ENCODE results near the gene MAP6.

The MAP6 gene

DNA sequence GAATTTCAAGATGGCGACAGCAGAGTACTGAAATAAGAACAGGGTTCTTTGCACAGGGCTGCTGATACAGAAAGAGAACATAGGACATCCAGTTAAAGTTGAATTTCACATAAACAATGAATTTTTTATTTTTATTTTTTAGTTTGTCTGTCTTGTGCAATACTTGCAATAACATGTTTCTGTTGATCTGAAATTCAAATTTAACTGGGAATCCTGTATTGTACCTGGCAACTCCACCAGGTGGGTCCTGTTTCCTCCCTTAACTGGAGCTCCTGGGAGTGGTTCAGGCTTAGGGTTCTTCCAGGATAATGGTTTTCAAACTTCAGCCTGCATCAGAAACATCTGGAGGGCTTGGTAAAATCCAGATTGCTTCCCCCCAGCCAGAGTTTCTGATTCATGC is 121.7 kb downstream of the MAP6 start:
- DNase-seq = no peak

DNA sequence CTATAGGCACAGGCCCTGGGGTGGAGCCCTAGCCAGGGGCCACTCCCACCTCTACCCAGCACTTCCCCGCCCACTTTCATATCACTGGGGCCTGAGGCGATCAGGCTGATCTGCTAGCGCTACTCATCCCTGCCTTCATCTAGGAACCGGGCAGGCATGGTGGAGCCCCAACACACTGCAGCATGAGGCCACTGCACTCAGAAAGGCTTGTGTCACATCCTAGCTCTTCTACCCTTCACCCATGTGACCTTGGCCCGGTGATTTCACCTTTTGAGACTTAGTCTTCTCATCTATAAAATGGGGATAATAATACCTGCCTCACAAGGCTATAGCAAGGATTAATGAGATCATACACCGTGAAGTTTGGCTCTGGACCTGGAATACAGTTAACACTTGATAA is 125.0 kb downstream of the MAP6 start:
- no peak for DNase-seq

- no peak for DNase-seq
Observed at GRCh38 chr11:75542088-75542438, 126.8 kb downstream of the MAP6 start.

GRCh38 chr11:75541193-75542087 is 127.4 kb downstream of the MAP6 start:
- no peak for DNase-seq

DNA sequence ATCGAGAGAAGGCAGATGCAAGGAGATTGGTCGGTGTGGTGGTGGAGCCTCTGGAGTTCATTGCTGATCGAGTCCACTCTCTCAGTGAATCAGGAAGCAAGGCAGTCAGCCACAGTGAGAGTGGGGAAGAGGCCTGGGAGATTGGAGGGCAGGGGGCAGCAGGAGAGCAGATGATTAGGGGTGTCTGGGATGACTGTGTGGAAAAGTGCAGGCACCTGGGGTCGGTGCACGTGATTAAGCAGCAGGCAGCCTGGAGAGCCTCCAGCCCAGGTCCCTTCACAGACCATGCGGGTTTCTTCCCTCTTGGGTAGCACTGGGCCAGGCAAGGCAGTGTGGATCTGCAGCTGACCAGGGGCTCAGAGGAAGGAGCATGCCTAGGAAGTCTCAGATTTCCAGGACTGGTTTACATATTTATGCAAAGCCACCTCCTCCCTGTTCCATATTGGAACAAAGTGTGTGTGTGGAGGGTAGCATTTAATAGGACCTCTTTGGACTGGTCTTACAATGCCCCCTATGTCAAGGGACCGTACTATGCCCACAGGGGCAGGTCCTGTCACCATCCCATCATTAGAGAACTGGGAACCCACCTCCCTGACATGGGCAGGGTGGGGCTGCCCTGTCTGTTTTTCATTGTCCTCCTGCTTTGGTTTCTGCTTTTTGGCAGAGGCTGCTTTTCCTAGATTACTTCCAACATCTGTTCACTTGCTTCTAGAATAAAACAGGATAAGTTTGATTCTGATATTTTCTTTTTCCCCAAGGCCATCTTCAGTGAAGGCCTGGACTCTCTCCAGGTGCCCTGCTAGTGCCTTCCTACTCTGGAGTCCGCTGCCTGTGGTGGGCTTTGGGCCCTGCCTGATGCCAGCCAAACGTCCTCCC is 129.1 kb downstream of the MAP6 start:
- no peak for DNase-seq

DNA sequence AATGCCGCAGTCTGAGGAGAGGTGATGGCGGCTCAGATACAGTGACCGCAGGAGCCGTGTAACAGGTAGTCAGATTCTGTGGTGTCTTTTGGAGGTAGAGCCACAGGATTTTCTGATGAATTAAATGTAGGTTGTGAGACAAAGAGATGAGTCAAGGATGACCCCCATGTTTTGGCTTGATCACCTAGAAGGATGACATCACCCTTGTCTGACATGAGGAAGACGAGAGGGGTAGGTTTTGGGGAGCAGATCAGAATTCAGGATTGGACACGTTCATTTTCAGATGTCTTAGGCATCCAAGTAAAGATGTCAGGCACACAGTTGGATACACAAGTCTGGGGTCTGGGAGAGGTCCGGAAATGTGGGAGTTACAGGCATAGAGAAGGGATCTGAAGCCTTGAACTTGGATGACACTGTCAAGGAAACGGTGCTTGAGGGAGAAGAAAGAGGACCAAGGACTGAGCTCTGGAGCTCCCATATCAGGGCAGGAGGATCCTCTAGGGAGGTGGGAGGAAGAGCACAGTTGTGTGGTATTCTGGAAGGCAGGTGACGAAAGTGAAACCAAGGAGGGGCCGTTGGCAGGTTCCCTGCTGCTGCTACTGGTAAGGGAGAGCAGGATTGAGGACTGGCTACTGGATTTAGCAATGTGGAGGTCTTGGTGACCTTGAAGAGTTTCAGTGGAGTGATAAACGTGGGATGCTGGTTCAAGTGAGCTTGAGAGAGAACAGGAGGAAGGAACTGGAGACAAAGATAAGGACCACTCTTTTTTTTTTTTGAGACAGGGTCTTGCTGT is 130.5 kb downstream of the MAP6 start:
- DNase-seq = no peak

GRCh38 chr11:75537740-75538139 is 131.1 kb downstream of the MAP6 start:
- DNase-seq = no peak

Measured in KG1 (cell line).